Liver (tissue), 3 donors: ENCODE results near the gene MED16.

Experiments
- EGR1 ChIP-seq, 2 donors: IDR thresholded peaks; 2 replicates each; pipeline ENCODE4 v1.6.1; 2016 to 2018; ENCODE audit warnings: antibody characterized with exemption in 2 of 2, low read depth in 2 of 2
- FOXA1 ChIP-seq: IDR thresholded peaks from 2 replicates; pipeline ENCODE4 v1.6.1; 2016; ENCODE audit warnings: antibody characterized with exemption
- GABPA ChIP-seq, 2 donors: IDR thresholded peaks in 1 of 2; conservative IDR thresholded peaks in 1 of 2; 2 replicates each; pipeline ENCODE4 v1.6.1; 2016; ENCODE audit warnings: antibody characterized with exemption in 2 of 2, mild to moderate bottlenecking in 1 of 2, moderate library complexity in 1 of 2
- MAX ChIP-seq: IDR thresholded peaks from 2 replicates; pipeline ENCODE4 v1.6.1; 2016; ENCODE audit warnings: antibody characterized with exemption
- RAD21 ChIP-seq, 2 donors: IDR thresholded peaks; 2 replicates each; pipeline ENCODE4 v1.6.1; 2016; ENCODE audit warnings: antibody characterized with exemption in 2 of 2, mild to moderate bottlenecking in 2 of 2
- REST ChIP-seq: IDR thresholded peaks from 2 replicates; pipeline ENCODE4 v1.6.1; 2016; ENCODE audit warnings: antibody characterized with exemption, mild to moderate bottlenecking
- RXRA ChIP-seq, 2 donors: IDR thresholded peaks; 2 replicates each; pipeline ENCODE4 v1.6.1; 2017 to 2018; ENCODE audit warnings: antibody characterized with exemption in 2 of 2, mild to moderate bottlenecking in 1 of 2
- SP1 ChIP-seq: IDR thresholded peaks from 2 replicates; pipeline ENCODE4 v1.6.1; 2018; ENCODE audit warnings: antibody characterized with exemption, mild to moderate bottlenecking
- TAF1 ChIP-seq: conservative IDR thresholded peaks from 2 replicates; pipeline ENCODE4 v1.6.1; 2016; ENCODE audit warnings: antibody characterized with exemption, mild to moderate bottlenecking
- YY1 ChIP-seq: IDR thresholded peaks from 2 replicates; pipeline ENCODE4 v1.6.1; 2016; ENCODE audit warnings: antibody characterized with exemption, mild to moderate bottlenecking
- TF ChIP-seq, protein P1 (sequence below): fragments of 150-350 bp; IDR thresholded peaks from 2 replicates; pipeline ENCODE4 v1.5.1; 2017; ENCODE audit warnings: improper control_type of control experiment, low read depth, low read length; ENCODE audit not compliant: missing input control
- TF ChIP-seq, protein P2 (sequence below): IDR thresholded peaks from 2 replicates; pipeline ENCODE4 v1.6.1; 2016; ENCODE audit warnings: antibody characterized with exemption
- TF ChIP-seq, protein P3 (sequence below): IDR thresholded peaks from 2 replicates; pipeline ENCODE4 v1.6.1; 2016; ENCODE audit warnings: antibody characterized with exemption
- donor health status: healthy.
- donor health status: healthy.

GRCh38 chr19:934865-935479 lies 42.0 kb upstream of the MED16 start:
- TF ChIP-seq, protein P1, sequence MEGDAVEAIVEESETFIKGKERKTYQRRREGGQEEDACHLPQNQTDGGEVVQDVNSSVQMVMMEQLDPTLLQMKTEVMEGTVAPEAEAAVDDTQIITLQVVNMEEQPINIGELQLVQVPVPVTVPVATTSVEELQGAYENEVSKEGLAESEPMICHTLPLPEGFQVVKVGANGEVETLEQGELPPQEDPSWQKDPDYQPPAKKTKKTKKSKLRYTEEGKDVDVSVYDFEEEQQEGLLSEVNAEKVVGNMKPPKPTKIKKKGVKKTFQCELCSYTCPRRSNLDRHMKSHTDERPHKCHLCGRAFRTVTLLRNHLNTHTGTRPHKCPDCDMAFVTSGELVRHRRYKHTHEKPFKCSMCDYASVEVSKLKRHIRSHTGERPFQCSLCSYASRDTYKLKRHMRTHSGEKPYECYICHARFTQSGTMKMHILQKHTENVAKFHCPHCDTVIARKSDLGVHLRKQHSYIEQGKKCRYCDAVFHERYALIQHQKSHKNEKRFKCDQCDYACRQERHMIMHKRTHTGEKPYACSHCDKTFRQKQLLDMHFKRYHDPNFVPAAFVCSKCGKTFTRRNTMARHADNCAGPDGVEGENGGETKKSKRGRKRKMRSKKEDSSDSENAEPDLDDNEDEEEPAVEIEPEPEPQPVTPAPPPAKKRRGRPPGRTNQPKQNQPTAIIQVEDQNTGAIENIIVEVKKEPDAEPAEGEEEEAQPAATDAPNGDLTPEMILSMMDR, result no peak
- TF ChIP-seq RAD21 (IDR thresholded peaks at IDR 0.05) (peak; percentile 39 to 41), YY1 (peak; percentile 80), REST (peak; percentile 79), EGR1 (IDR thresholded peaks at IDR 0.05; ENCODE audit: low read depth in 2 of 2) (peak; percentile 70 to 97), SP1 (peak; percentile 84), MAX (peak; percentile 98), GABPA (IDR thresholded peaks at IDR 0.05 in 1 of 2, conservative IDR thresholded peaks at IDR 0.05 in 1 of 2) (peak in 1 of 2 donors; percentile 80), TAF1 (no peak), RXRA (IDR thresholded peaks at IDR 0.05) (peak; percentile 75 to 91), FOXA1 (peak; percentile 97)
- TF ChIP-seq, protein P2, sequence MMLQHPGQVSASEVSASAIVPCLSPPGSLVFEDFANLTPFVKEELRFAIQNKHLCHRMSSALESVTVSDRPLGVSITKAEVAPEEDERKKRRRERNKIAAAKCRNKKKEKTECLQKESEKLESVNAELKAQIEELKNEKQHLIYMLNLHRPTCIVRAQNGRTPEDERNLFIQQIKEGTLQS, result no peak
- TF ChIP-seq, protein P3, sequence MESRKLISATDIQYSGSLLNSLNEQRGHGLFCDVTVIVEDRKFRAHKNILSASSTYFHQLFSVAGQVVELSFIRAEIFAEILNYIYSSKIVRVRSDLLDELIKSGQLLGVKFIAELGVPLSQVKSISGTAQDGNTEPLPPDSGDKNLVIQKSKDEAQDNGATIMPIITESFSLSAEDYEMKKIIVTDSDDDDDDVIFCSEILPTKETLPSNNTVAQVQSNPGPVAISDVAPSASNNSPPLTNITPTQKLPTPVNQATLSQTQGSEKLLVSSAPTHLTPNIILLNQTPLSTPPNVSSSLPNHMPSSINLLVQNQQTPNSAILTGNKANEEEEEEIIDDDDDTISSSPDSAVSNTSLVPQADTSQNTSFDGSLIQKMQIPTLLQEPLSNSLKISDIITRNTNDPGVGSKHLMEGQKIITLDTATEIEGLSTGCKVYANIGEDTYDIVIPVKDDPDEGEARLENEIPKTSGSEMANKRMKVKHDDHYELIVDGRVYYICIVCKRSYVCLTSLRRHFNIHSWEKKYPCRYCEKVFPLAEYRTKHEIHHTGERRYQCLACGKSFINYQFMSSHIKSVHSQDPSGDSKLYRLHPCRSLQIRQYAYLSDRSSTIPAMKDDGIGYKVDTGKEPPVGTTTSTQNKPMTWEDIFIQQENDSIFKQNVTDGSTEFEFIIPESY, result no peak
